ENCODE data around the gene EGFR.

EGFR gene

GRCh38 chr7:55018361-55019190 is at the start of gene EGFR:
Gene EGFR, plus strand, starts transcription at chr7:55019017. Its CDS starts 261 bp downstream, at chr7:55019278.
- Histone ChIP-seq H3K9me3 (ENCODE audit: low read length) (no peaks in the 10 kb centered on the region), H3K36me3 (ENCODE audit: insufficient read depth, low read length) (no peaks in the 10 kb centered on the region), H3K4me3 (ENCODE audit: low read length) (peak within 1 kb of the TSS; percentile 82), H2AFZ (ENCODE audit: low read depth, low read length) (peak within 1 kb of the TSS; percentile 99), H3K27me3 (ENCODE audit: insufficient read depth, low read length) (no peaks in the 10 kb centered on the region), H3K4me1 (ENCODE audit: insufficient read depth, low read length) (no peaks in the 10 kb centered on the region)

GRCh38 chr7:54969208-54969967 is 49.4 kb upstream of the EGFR start:
- Histone ChIP-seq H3K4me3 (ENCODE audit: low read length) (no peak overlapping the region), H2AFZ (ENCODE audit: low read depth, low read length) (no peak overlapping the region), H3K27me3 (ENCODE audit: insufficient read depth, low read length) (no peaks in the 10 kb centered on the region), H3K4me1 (ENCODE audit: insufficient read depth, low read length) (no peaks in the 10 kb centered on the region), H3K9me3 (ENCODE audit: low read length) (peaks cover 1% of the 10 kb centered on the region), H3K36me3 (ENCODE audit: insufficient read depth, low read length) (no peaks in the 10 kb centered on the region)

- Histone ChIP-seq H2AFZ (ENCODE audit: low read depth, low read length) (no peak overlapping the region), H3K4me1 (ENCODE audit: insufficient read depth, low read length) (no peaks in the 10 kb centered on the region), H3K36me3 (ENCODE audit: insufficient read depth, low read length) (no peaks in the 10 kb centered on the region), H3K4me3 (ENCODE audit: low read length) (no peak overlapping the region), H3K27me3 (ENCODE audit: insufficient read depth, low read length) (no peaks in the 10 kb centered on the region), H3K9me3 (ENCODE audit: low read length) (peaks cover 1% of the 10 kb centered on the region)
These were observed 46.0 kb upstream of the EGFR start for GRCh38 chr7:54972733-54973294.

- Histone ChIP-seq H3K36me3 (ENCODE audit: insufficient read depth, low read length) (no peaks in the 10 kb centered on the region), H3K4me3 (ENCODE audit: low read length) (no peak overlapping the region), H2AFZ (ENCODE audit: low read depth, low read length) (no peak overlapping the region), H3K9me3 (ENCODE audit: low read length) (no peaks in the 10 kb centered on the region), H3K4me1 (ENCODE audit: insufficient read depth, low read length) (no peaks in the 10 kb centered on the region), H3K27me3 (ENCODE audit: insufficient read depth, low read length) (no peaks in the 10 kb centered on the region)
These were observed 40.3 kb upstream of the EGFR start for GRCh38 chr7:54978364-54979116.

- H3K4me1 ChIP-seq (ENCODE audit: insufficient read depth, low read length): no peaks in the 10 kb centered on the region
- no peaks in the 10 kb centered on the region for H3K27me3 ChIP-seq (ENCODE audit: insufficient read depth, low read length)
- no peaks in the 10 kb centered on the region for H3K9me3 ChIP-seq (ENCODE audit: low read length)
- no peak overlapping the region for H2AFZ ChIP-seq (ENCODE audit: low read depth, low read length)
- H3K4me3 ChIP-seq (ENCODE audit: low read length): no peak overlapping the region
- no peaks in the 10 kb centered on the region for H3K36me3 ChIP-seq (ENCODE audit: insufficient read depth, low read length)
These were observed 38.3 kb upstream of the EGFR start for GRCh38 chr7:54980521-54980920.

- H3K9me3 ChIP-seq (ENCODE audit: low read length): no peaks in the 10 kb centered on the region
- H3K36me3 ChIP-seq (ENCODE audit: insufficient read depth, low read length): no peaks in the 10 kb centered on the region
- H3K27me3 ChIP-seq (ENCODE audit: insufficient read depth, low read length): no peaks in the 10 kb centered on the region
- H3K4me1 ChIP-seq (ENCODE audit: insufficient read depth, low read length): no peaks in the 10 kb centered on the region
- H3K4me3 ChIP-seq (ENCODE audit: low read length): no peak overlapping the region
- no peak overlapping the region for H2AFZ ChIP-seq (ENCODE audit: low read depth, low read length)
These were observed 36.9 kb upstream of the EGFR start for GRCh38 chr7:54981913-54982312.

GRCh38 chr7:54985426-54986330 is 33.1 kb upstream of the EGFR start:
- H3K4me1 ChIP-seq (ENCODE audit: insufficient read depth, low read length): no peaks in the 10 kb centered on the region
- H3K4me3 ChIP-seq (ENCODE audit: low read length): no peak overlapping the region
- no peaks in the 10 kb centered on the region for H3K27me3 ChIP-seq (ENCODE audit: insufficient read depth, low read length)
- H2AFZ ChIP-seq (ENCODE audit: low read depth, low read length): no peak overlapping the region
- no peaks in the 10 kb centered on the region for H3K36me3 ChIP-seq (ENCODE audit: insufficient read depth, low read length)
- H3K9me3 ChIP-seq (ENCODE audit: low read length): no peaks in the 10 kb centered on the region

GRCh38 chr7:54986716-54987115 is 32.1 kb upstream of the EGFR start:
- no peak overlapping the region for H3K4me3 ChIP-seq (ENCODE audit: low read length)
- no peaks in the 10 kb centered on the region for H3K27me3 ChIP-seq (ENCODE audit: insufficient read depth, low read length)
- H3K4me1 ChIP-seq (ENCODE audit: insufficient read depth, low read length): no peaks in the 10 kb centered on the region
- H3K36me3 ChIP-seq (ENCODE audit: insufficient read depth, low read length): no peaks in the 10 kb centered on the region
- H2AFZ ChIP-seq (ENCODE audit: low read depth, low read length): no peak overlapping the region
- H3K9me3 ChIP-seq (ENCODE audit: low read length): peaks cover 3% of the 10 kb centered on the region

- Histone ChIP-seq H3K9me3 (ENCODE audit: low read length) (peaks cover 3% of the 10 kb centered on the region), H3K27me3 (ENCODE audit: insufficient read depth, low read length) (no peaks in the 10 kb centered on the region), H3K36me3 (ENCODE audit: insufficient read depth, low read length) (no peaks in the 10 kb centered on the region), H3K4me1 (ENCODE audit: insufficient read depth, low read length) (no peaks in the 10 kb centered on the region), H3K4me3 (ENCODE audit: low read length) (no peak overlapping the region), H2AFZ (ENCODE audit: low read depth, low read length) (no peak overlapping the region)
These were observed 31.0 kb upstream of the EGFR start for GRCh38 chr7:54987772-54988171.

GRCh38 chr7:54988516-54988915 is 30.3 kb upstream of the EGFR start:
- H3K4me1 ChIP-seq (ENCODE audit: insufficient read depth, low read length): no peaks in the 10 kb centered on the region
- no peaks in the 10 kb centered on the region for H3K36me3 ChIP-seq (ENCODE audit: insufficient read depth, low read length)
- H3K4me3 ChIP-seq (ENCODE audit: low read length): no peak overlapping the region
- peaks cover 3% of the 10 kb centered on the region for H3K9me3 ChIP-seq (ENCODE audit: low read length)
- no peak overlapping the region for H2AFZ ChIP-seq (ENCODE audit: low read depth, low read length)
- no peaks in the 10 kb centered on the region for H3K27me3 ChIP-seq (ENCODE audit: insufficient read depth, low read length)

GRCh38 chr7:54989453-54990225 is 29.2 kb upstream of the EGFR start:
- Histone ChIP-seq H3K4me1 (ENCODE audit: insufficient read depth, low read length) (no peaks in the 10 kb centered on the region), H3K4me3 (ENCODE audit: low read length) (no peak overlapping the region), H3K9me3 (ENCODE audit: low read length) (peaks cover 3% of the 10 kb centered on the region), H3K27me3 (ENCODE audit: insufficient read depth, low read length) (no peaks in the 10 kb centered on the region), H2AFZ (ENCODE audit: low read depth, low read length) (no peak overlapping the region), H3K36me3 (ENCODE audit: insufficient read depth, low read length) (no peaks in the 10 kb centered on the region)

Data from neuron (in vitro differentiated cells).